ENCODE measurements around the gene ZNF454. TPM values are rescaled to one million over a fixed set of nuclear protein-coding genes. Genes with fewer than 3 reads are reported as not detected.

The ZNF454 gene
- total RNA-seq, 4 donors from 2014 or later: 0.17 to 0.71 (median 0.36) TPM

DNA sequence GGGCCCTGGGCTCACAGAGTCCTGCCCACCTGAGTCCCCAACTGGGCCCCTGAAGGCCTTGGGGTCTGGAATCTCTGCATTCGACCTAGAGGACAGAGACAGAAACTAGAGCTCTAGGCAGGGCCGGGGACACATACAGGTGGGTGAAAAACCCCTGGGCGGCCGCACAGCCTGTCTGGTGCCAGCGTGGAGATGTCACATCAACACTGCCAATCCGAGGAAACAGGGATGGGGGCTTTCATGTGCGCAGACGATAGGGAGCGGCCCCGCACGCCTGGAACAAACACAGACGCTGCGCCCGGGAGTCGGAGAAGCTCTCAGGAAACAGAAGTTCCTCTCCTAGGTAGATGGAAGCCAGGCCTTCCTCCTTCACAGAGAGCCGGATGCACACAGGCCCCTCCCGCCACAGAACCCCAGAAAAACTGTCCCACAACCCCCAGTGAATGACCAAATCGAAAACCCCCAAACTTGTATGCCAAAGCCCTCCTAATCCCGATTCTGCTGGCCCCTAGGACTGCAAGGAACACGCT, 52.3 kb downstream of the ZNF454 start:
- Histone ChIP-seq H3K9me3 (no peaks in the 10 kb centered on the region), H3K4me1 (no peaks in the 10 kb centered on the region), H3K4me3 (no peak overlapping the region), H3K27ac (no peak overlapping the region), H3K36me3 (no peaks in the 10 kb centered on the region), H3K27me3 (peaks cover 3 to 20% (median 12%) of the 10 kb centered on the region in 3 donors)
- DNase-seq (no peak), ATAC-seq (no peak)
- intact Hi-C loops (cut with DNase I; ENCODE audit: low total_unique reads): no loop called here
- in situ Hi-C loops (cut with MboI; ENCODE audit: low sequenced_read_pairs in 4 of 4): no loop called here
- TF ChIP-seq POLR2A (IDR thresholded peaks at IDR 0.05) (no peak), CTCF (IDR thresholded peaks at IDR 0.05 in 4 of 5, conservative IDR thresholded peaks at IDR 0.05 in 1 of 5) (no peak)

- H3K4me1 ChIP-seq: no peaks in the 10 kb centered on the region
- in situ Hi-C loops (cut with MboI; ENCODE audit: low sequenced_read_pairs in 4 of 4): no loop called here
- intact Hi-C loops (cut with DNase I; ENCODE audit: low total_unique reads): no loop called here
- H3K9me3 ChIP-seq: no peaks in the 10 kb centered on the region
- TF ChIP-seq CTCF (IDR thresholded peaks at IDR 0.05 in 4 of 5, conservative IDR thresholded peaks at IDR 0.05 in 1 of 5): no peak
- TF ChIP-seq POLR2A (IDR thresholded peaks at IDR 0.05): no peak
- no peak for DNase-seq
- no peaks in the 10 kb centered on the region for H3K36me3 ChIP-seq
- no peak for ATAC-seq
- H3K27ac ChIP-seq: no peak overlapping the region
- peaks cover 3 to 20% (median 12%) of the 10 kb centered on the region in 3 donors for H3K27me3 ChIP-seq
- no peak overlapping the region for H3K4me3 ChIP-seq
These were observed 53.1 kb downstream of the ZNF454 start for GRCh38 chr5:178993955-178994579.

DNA sequence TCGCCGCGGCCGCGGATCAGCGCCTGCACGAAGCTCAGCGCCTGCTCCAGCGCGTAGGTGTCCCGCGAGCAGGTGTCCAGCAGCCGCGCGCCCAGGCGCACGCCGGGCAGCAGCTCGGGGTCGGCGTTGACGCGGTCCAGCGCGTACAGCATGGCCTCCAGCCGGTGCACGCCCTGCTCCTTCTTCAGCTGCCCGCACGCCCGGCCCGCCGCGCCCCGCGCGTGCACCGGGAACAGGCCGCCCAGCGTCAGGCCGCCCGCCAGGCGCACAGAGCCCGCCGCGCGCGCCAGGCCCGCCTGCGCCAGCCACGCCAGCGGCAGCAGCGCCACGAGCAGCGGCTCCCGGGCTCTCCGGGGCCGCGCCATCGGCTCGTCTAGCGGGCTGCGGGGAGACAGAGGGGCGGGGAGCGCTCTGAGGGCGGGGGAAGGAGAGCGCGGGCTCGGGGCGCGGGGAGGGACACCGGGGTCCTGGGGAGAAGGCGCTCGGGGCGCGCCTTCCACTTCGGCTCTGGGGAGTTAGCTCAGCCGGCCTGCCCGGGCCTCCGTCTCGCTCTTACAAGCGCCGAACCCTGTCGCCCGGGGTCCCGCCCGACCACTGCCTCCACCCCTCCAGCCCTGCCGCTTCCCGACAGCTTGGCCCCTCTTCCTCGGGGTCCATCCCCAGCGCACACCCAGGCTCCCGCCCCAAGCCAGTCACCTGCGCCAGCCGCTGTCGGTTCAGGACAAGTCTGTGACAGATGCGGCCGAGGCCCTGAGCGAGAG, 53.8 kb downstream of the ZNF454 start, which contains the start of gene GRM6:
Gene GRM6, minus strand, starts transcription at position 741 of the 761 bp plus-strand sequence. Its CDS starts 376 bp downstream, at position 365.
- in situ Hi-C loops (cut with MboI; ENCODE audit: low sequenced_read_pairs in 4 of 4): no loop called here
- H3K27ac ChIP-seq: no peak within 1 kb of the TSS
- no peak within 1 kb of the TSS for H3K4me3 ChIP-seq
- DNase-seq: no peak
- no peaks in the 10 kb centered on the region for H3K9me3 ChIP-seq
- ATAC-seq: no peak
- TF ChIP-seq POLR2A (IDR thresholded peaks at IDR 0.05): no peak
- TF ChIP-seq CTCF (IDR thresholded peaks at IDR 0.05 in 4 of 5, conservative IDR thresholded peaks at IDR 0.05 in 1 of 5): no peak
- H3K4me1 ChIP-seq: no peaks in the 10 kb centered on the region
- intact Hi-C loops (cut with DNase I; ENCODE audit: low total_unique reads): no loop called here
- peaks cover 3 to 20% (median 12%) of the 10 kb centered on the region in 3 donors for H3K27me3 ChIP-seq
- H3K36me3 ChIP-seq: no peaks in the 10 kb centered on the region

DNA sequence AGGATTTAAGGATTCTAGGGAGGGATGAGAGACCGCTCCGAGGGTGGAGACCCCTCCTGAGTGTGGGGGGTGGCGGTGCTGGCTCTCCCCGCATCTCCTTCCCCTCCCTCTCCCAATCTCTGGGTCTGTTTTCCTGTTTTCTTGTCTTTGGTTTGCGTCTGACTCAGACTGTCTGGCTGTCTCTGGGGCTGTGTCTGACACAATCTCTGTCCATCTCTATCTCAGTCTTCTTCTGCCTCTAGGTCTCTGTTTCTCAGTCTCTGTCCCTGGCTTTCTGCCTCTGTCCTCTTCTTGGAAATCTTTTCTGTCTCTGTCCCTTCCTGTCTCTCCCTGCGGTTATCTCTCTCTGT, 54.3 kb downstream of the ZNF454 start:
- DNase-seq (no peak), ATAC-seq (no peak)
- H3K27ac ChIP-seq: no peak overlapping the region
- no peaks in the 10 kb centered on the region for H3K9me3 ChIP-seq
- in situ Hi-C loops (cut with MboI; ENCODE audit: low sequenced_read_pairs in 4 of 4) (no loop called here), intact Hi-C loops (cut with DNase I; ENCODE audit: low total_unique reads) (no loop called here)
- H3K27me3 ChIP-seq: peaks cover 3 to 20% (median 12%) of the 10 kb centered on the region in 3 donors
- H3K36me3 ChIP-seq: no peaks in the 10 kb centered on the region
- TF ChIP-seq CTCF (IDR thresholded peaks at IDR 0.05 in 4 of 5, conservative IDR thresholded peaks at IDR 0.05 in 1 of 5): no peak
- TF ChIP-seq POLR2A (IDR thresholded peaks at IDR 0.05): no peak
- no peak overlapping the region for H3K4me3 ChIP-seq
- H3K4me1 ChIP-seq: no peaks in the 10 kb centered on the region
